Muscle layer of duodenum (tissue), 2 donors: ENCODE measurements around the gene GRAMD1A.
"Not testable (repeated sequence)": the region's sequence is repeated elsewhere in the genome, so short reads cannot be mapped to it uniquely, and the experiment has no call there.

Experiments used
- H3K27ac ChIP-seq: one replicate; pipeline ENCODE4 v1.7.0; 2013; ENCODE audit warnings: mild to moderate bottlenecking, low read length
- H3K27me3 ChIP-seq: one replicate; pipeline ENCODE4 v1.7.0; 2013; ENCODE audit warnings: low read depth, mild to moderate bottlenecking, control low read depth, low read length
- H3K36me3 ChIP-seq, 2 donors: one replicate each; pipeline ENCODE4 v1.7.0; 2013; ENCODE audit warnings: low read length in 2 of 2, control low read depth in 1 of 2, mild to moderate bottlenecking in 1 of 2; ENCODE audit not compliant: insufficient read depth in 2 of 2, control insufficient read depth in 1 of 2
- H3K4me1 ChIP-seq, 2 donors: one replicate each; pipeline ENCODE4 v1.7.0; 2013; ENCODE audit warnings: low read length in 2 of 2, mild to moderate bottlenecking in 2 of 2, control low read depth in 1 of 2, moderate library complexity in 1 of 2; ENCODE audit not compliant: insufficient read depth in 2 of 2, control insufficient read depth in 1 of 2
- H3K4me3 ChIP-seq, 2 donors: one replicate each; pipeline ENCODE4 v1.7.0; 2013; ENCODE audit warnings: low read length in 2 of 2, low read depth in 1 of 2, mild to moderate bottlenecking in 1 of 2
- H3K9me3 ChIP-seq, 2 donors: one replicate each; pipeline ENCODE4 v1.7.0; 2013; ENCODE audit warnings: low read length in 2 of 2, control low read depth in 1 of 2, mild to moderate bottlenecking in 1 of 2; ENCODE audit not compliant: control insufficient read depth in 1 of 2
- donor health status: healthy.

GRAMD1A gene

DNA sequence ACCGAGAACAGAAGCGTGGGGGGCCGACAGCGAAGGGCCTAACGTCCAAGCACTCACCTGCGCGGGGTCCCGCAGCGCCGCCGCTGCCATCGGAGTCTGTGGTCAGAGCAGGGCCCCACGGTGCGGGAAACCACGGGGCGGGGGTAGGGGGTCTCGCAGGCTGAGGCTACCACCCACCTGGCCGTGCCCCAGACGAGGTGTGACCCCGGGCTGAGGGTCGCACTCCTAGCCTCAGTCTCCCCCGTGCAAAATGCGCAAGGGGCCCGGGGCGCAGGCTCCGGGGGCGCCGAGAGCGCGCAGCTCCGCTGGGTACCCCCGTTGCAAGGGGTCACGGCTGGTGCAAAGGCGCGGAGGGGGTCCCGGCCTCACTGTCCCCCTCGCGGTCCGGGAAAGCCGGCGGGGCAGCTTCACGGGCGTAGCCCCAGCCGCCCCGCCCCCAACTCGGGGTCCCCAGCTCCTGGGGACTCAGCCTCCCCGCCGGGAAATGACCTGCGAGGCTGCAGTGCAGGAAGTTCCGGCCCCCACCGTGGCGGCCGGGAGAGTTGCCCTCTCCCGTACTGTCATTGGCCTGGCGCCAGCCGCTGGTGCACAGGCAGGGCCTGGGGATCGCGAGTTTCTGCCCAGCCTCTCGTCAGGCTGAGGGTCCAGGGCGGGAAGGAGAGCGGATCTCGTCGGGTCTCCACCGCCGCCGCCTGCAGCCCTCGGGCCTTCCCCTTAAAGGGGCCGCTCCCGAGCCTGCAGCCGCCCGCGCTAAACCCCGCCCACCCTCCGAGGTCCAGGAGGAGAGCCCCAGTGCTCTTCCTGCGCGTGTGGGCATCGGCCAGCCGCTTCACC lies 36.3 kb upstream of the GRAMD1A start, which contains the start of gene ZNF792:
Gene ZNF792, minus strand, starts transcription at position 657 of the 834 bp plus-strand sequence. Its CDS starts 567 bp downstream, at position 90.
- H3K27ac ChIP-seq: peak within 1 kb of the TSS; percentile 23
- H3K27me3 ChIP-seq: no peaks in the 10 kb centered on the region
- peaks cover 7 to 15% of the 10 kb centered on the region in 2 donors for H3K4me1 ChIP-seq
- peaks cover 21 to 27% of the 10 kb centered on the region in 2 donors for H3K9me3 ChIP-seq
- peaks cover 15 to 27% of the 10 kb centered on the region in 2 donors for H3K36me3 ChIP-seq
- H3K4me3 ChIP-seq: peak within 1 kb of the TSS; percentile 68 to 100

DNA sequence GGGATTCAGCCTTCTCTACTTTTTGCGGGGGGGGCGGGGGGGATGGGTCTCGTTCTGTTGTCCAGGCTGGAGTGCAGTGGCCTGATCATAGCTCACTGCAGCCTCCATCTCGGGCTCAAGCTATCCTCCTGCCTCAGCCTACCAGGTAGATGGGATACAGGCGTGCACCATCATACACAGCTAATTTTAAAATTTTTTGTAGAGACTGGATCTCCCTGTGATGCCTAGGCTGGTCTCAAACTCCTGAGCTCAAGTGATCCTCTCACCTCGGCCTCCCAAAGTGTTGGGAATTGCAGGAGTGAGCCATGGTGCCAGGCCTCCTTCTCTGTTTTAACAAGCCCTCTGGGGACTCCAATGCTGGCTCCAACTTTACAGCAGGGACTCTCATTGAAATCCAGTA lies 35.5 kb upstream of the GRAMD1A start:
- Histone ChIP-seq H3K27me3 (no peaks in the 10 kb centered on the region), H3K4me3 (no peak overlapping the region), H3K4me1 (peaks cover 7 to 15% of the 10 kb centered on the region in 2 donors), H3K36me3 (peaks cover 7 to 19% of the 10 kb centered on the region in 2 donors), H3K9me3 (peaks cover 13 to 19% of the 10 kb centered on the region in 2 donors), H3K27ac (no peak overlapping the region)

DNA sequence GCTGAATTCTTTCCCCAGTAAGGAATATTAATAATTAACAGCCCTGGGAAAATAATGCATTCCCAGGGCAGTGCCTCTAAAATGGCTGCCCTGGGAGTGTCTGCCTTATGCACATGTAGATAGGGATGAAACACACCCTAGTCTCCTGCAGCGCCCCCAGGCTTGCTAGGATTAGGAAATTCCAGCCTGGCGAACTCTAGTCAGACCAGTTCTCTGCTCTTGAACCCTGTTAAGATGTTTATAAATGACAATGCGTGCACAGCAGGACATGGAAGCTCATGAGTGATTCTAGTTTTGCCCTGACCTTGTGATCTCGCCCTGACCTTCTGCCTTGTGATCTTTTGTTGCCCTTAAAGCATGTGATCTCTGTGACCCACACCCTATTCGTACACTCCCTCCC lies 34.6 kb upstream of the GRAMD1A start:
- Histone ChIP-seq H3K4me1 (peaks cover 7 to 15% of the 10 kb centered on the region in 2 donors), H3K9me3 (peaks cover 5 to 10% of the 10 kb centered on the region in 2 donors)
- H3K4me3 ChIP-seq, H3K27ac ChIP-seq, H3K27me3 ChIP-seq, H3K36me3 ChIP-seq: not testable (repeated sequence)

DNA sequence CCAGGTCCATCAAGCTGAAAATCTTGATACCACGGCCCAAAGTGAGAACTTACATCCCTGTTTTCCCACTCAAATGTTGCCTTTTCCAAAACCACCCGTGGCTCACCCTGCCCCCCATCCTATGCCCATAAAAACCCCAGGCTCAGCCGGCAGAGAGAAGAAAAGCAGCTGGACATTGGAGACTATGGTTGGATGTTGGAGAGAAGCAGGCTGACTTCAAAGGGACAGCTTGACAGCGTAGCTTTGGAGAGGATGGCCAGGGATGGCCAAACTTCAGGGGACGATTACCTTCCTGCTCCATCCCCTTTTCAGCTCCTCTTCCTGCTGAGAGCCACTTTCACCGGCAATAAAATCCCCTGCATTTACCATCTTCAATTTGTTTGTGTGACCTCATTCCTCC lies 32.6 kb upstream of the GRAMD1A start:
- Histone ChIP-seq H3K27me3 (no peaks in the 10 kb centered on the region), H3K27ac (no peak overlapping the region)

DNA sequence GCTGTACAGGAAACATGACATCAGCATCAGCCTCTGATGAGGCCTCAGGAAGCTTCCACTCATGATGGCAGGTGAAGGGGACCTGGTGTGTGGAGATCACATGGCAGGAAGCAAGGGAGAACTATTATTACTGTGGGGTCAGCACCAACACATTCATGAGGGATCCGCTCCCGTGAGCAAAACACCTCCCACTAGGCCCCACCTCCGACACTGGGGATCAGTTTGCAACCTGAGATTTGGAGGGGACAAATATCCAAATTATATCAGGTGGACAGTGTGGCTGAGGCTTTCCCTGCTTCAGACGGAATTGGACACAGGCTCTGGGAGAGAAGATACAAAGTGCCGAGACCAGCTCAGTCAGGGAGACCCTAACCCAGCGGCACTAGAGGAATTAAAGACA lies 30.4 kb upstream of the GRAMD1A start:
- Histone ChIP-seq H3K4me3 (no peak overlapping the region), H3K27me3 (no peaks in the 10 kb centered on the region), H3K9me3 (peaks cover 0 to 2% of the 10 kb centered on the region in 2 donors), H3K36me3 (no peaks in the 10 kb centered on the region), H3K4me1 (peaks cover 0 to 4% of the 10 kb centered on the region in 2 donors), H3K27ac (no peak overlapping the region)

More for the DNA sequence above, 32.6 kb upstream of the GRAMD1A start:
- Histone ChIP-seq H3K9me3 (peaks cover 0 to 2% of the 10 kb centered on the region in 2 donors), H3K36me3 (no peaks in the 10 kb centered on the region), H3K4me3 (no peak overlapping the region), H3K4me1 (peaks cover 4 to 8% of the 10 kb centered on the region in 2 donors)

DNA sequence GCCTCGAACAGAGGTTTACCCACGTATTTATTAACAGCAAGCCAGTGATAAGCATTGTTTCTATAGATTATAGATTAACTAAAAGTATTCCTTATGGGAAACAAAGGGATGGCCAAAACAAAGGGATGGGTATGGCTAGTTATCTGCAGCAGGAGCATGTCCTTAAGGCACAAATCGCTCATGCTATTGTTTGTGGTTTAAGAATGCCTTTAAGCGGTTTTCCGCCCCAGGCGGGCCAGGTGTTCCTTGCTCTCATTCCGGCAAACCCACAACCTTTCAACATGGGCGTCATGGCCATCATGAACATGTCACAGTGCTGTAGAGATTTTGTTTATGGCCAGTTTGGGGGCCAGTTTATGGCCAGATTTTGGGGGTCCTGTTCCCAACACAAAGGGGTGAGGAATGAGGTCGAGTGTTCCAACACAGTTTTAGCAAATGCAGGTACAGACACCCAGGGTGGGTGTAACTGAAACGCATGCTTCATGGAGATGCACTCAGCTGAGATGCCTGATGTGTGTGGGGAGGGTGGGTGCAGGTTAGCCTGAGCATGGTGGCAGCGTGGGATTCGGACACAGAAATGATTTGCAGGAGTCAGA lies 29.8 kb upstream of the GRAMD1A start:
- H3K27ac ChIP-seq, H3K4me3 ChIP-seq: not testable (repeated sequence)

DNA sequence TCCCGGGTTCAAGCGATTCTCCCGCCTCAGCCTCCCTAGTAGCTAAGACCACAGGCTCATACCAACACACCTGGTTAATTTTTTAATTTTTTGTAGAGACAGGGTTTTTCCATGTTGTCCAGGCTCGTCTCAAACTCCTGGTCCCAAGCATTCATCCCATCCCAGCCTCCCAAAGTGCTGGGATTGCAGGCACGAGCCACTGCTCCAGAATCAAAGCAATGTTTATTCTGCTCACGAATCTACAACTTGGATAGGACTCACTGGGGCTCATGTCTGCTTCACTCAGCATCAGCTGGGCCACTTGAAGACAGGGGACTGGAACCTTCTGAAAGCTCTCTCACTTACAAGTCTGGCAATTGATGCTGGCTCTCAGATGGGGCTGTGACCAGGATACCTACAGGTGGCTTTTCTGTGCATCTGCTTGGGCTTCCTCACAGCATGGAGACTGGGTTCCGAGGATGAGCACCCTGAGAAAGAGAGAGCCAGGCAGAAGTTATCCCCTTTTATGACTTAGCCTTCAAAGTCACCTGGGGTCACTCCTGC lies 27.9 kb upstream of the GRAMD1A start:
- Histone ChIP-seq H3K27me3 (no peaks in the 10 kb centered on the region), H3K36me3 (no peaks in the 10 kb centered on the region), H3K4me3 (no peak overlapping the region), H3K4me1 (peaks cover 0 to 4% of the 10 kb centered on the region in 2 donors), H3K9me3 (peaks cover 0 to 2% of the 10 kb centered on the region in 2 donors), H3K27ac (no peak overlapping the region)

More for the DNA sequence above, 29.8 kb upstream of the GRAMD1A start:
- not testable (repeated sequence) for H3K4me1 ChIP-seq, H3K9me3 ChIP-seq, H3K27me3 ChIP-seq, H3K36me3 ChIP-seq

DNA sequence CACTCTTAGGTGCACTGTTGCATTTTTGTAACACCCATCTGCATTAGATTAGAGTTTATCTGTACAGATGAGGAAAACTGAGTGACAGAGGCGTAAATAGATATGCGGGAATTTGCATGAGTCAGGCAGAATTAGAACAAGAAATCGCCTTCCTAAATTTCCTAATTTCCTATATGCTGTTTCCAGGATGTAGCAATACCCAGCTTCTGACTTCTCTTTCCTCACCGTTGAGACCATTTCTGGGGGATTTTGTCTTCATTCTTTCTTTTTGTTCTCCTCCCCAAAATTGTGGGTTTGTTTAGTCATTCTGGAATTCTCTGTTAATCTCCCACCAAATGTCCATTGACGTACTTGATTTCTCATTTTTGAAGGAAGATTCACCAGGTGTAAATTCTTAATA lies 25.5 kb upstream of the GRAMD1A start:
- Histone ChIP-seq H3K4me3 (no peak overlapping the region), H3K4me1 (peaks cover 0 to 4% of the 10 kb centered on the region in 2 donors), H3K27ac (no peak overlapping the region), H3K27me3 (no peaks in the 10 kb centered on the region), H3K36me3 (no peaks in the 10 kb centered on the region), H3K9me3 (peaks cover 0 to 2% of the 10 kb centered on the region in 2 donors)

DNA sequence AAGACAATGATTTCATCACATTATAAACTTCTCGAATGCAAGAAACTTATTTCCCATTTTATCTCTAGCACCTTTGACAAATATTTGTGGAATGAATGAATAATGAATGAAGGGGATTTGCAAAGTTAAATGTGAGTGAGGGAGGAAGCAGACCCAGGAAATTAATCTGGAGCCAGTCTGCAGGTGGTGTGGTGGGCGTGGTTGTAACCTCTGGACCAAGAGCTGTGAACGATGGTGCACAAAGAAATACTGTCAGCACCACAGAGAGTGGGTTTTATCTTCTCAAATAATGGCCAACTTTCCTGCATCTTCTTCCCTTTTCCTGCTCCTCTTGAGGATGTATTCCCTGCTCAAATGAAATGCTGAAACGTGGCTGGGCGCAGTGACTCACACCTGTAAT lies 25.1 kb upstream of the GRAMD1A start:
- peaks cover 0 to 2% of the 10 kb centered on the region in 2 donors for H3K9me3 ChIP-seq
- H3K36me3 ChIP-seq: no peaks in the 10 kb centered on the region
- no peak overlapping the region for H3K27ac ChIP-seq
- H3K4me3 ChIP-seq: no peak overlapping the region
- no peaks in the 10 kb centered on the region for H3K27me3 ChIP-seq
- H3K4me1 ChIP-seq: peaks cover 0 to 4% of the 10 kb centered on the region in 2 donors

DNA sequence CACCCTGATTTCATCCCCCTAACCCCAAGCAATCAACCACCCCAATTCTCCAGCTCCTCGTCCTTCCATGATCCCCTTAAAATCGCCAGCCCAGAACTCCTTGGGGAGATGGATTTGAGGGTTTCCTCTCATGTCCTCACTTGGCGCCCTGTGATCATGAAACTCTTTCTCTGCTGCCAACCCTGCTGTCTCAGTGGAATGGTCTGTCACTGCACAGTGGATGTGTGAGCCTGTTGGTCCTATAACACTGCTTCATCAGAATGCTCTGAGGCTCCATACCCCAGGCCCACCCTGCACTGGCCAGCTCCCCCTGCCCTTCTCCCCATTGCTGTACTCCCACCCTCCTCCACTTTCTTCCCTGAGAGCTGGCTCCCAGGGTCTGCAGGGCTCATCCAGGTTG lies 23.5 kb upstream of the GRAMD1A start:
- Histone ChIP-seq H3K36me3 (no peaks in the 10 kb centered on the region), H3K4me3 (no peak overlapping the region), H3K27me3 (no peaks in the 10 kb centered on the region), H3K4me1 (peaks cover 0 to 4% of the 10 kb centered on the region in 2 donors), H3K27ac (no peak overlapping the region), H3K9me3 (peaks cover 0 to 2% of the 10 kb centered on the region in 2 donors)

DNA sequence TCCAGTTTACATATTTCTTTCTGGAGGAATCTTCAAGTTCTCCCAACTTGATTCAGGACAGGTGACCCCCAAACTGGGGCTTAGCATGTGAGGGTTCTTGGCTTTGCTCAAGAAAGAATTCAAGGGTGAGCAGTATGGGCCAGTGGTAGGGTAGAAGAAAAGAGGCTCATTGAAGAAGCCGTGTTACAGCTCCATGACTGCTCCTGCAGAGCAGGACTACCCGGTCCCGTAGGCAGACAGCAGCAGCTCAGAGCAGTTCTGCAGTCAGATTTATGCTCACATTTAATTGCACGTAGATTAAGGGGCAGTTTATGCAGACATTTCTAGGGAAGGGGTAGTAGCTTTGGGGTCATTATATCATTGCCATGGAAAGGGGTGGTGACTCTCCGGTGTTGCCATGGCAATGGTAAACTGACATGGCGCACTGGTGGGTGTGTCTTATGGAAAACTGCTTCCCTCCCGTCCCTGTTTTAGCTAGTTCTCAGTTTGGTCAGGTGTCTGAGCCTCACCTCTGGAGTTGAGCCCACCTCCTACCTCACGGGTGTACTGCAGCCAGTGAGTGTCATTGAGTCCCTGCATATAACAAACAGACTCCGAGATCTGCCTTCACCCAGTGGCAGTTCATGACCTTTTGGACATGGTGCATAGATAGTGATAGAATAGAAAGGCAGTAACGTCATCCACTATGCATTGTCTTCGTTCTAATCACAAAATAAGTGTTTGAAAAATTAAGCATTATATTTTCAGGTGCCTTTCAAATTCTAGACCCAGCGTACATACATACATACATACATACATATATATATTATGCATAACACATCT lies 20.1 kb upstream of the GRAMD1A start:
- Histone ChIP-seq H3K4me1 (no peaks in the 10 kb centered on the region), H3K9me3 (peaks cover 0 to 2% of the 10 kb centered on the region in 2 donors), H3K4me3 (no peak overlapping the region), H3K27me3 (no peaks in the 10 kb centered on the region), H3K27ac (no peak overlapping the region), H3K36me3 (no peaks in the 10 kb centered on the region)
